A673 (cell line): ENCODE measurements around the gene DSCAML1.

Experiments
- EZH2 ChIP-seq: fragments of 200-600 bp; sonication (generic); IDR thresholded peaks from 2 replicates; pipeline ENCODE4 v1.6.1; 2017; ENCODE audit warnings: borderline replicate concordance, low read depth, mild to moderate bottlenecking, mixed read lengths, antibody characterized with exemption, low read length; ENCODE audit not compliant: poor library complexity, severe bottlenecking
- TF ChIP-seq, protein P1 (sequence below): fragments of 300-800, 200-600 bp; sonication (generic); conservative IDR thresholded peaks from 2 replicates; pipeline ENCODE4 v1.5.1; 2017; ENCODE audit warnings: low read depth, mild to moderate bottlenecking, antibody characterized with exemption, low read length, moderate library complexity, mixed read lengths

GRCh38 chr11:117523680-117524079 lies 273.3 kb downstream of the DSCAML1 start:
- TF ChIP-seq, protein P1, sequence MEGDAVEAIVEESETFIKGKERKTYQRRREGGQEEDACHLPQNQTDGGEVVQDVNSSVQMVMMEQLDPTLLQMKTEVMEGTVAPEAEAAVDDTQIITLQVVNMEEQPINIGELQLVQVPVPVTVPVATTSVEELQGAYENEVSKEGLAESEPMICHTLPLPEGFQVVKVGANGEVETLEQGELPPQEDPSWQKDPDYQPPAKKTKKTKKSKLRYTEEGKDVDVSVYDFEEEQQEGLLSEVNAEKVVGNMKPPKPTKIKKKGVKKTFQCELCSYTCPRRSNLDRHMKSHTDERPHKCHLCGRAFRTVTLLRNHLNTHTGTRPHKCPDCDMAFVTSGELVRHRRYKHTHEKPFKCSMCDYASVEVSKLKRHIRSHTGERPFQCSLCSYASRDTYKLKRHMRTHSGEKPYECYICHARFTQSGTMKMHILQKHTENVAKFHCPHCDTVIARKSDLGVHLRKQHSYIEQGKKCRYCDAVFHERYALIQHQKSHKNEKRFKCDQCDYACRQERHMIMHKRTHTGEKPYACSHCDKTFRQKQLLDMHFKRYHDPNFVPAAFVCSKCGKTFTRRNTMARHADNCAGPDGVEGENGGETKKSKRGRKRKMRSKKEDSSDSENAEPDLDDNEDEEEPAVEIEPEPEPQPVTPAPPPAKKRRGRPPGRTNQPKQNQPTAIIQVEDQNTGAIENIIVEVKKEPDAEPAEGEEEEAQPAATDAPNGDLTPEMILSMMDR: no peak
- no peak for TF ChIP-seq EZH2
